CMK (cell line): ENCODE measurements around the gene IL7R.

Source experiments
- DNase-seq: peaks from one replicate; pipeline ENCODE4 v3.0.0-alpha.2; 2010; ENCODE audit warnings: low read depth

Gene IL7R, protein sequence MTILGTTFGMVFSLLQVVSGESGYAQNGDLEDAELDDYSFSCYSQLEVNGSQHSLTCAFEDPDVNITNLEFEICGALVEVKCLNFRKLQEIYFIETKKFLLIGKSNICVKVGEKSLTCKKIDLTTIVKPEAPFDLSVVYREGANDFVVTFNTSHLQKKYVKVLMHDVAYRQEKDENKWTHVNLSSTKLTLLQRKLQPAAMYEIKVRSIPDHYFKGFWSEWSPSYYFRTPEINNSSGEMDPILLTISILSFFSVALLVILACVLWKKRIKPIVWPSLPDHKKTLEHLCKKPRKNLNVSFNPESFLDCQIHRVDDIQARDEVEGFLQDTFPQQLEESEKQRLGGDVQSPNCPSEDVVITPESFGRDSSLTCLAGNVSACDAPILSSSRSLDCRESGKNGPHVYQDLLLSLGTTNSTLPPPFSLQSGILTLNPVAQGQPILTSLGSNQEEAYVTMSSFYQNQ

DNA sequence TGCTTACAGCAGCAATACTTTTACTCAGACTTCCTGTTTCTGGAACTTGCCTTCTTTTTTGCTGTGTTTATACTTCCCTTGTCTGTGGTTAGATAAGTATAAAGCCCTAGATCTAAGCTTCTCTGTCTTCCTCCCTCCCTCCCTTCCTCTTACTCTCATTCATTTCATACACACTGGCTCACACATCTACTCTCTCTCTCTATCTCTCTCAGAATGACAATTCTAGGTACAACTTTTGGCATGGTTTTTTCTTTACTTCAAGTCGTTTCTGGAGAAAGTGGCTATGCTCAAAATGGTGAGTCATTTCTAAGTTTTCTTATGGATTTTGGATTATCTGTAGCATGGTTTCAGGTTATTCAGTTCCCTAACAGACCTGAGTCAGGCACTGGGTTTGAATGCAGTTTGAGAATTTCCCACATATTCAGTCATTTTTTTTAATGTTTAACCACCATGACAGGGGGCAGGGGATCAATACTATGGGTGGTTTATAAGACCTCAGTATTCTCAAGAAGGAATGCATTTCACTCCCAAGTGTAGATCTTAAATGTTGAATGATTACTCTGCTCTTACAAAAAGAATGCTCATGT, at the start of gene IL7R:
Gene IL7R, plus strand, starts transcription at position 127 of the 587 bp plus-strand sequence. Its CDS starts 87 bp downstream, at position 214.
- peak; percentile 36 for DNase-seq

DNA sequence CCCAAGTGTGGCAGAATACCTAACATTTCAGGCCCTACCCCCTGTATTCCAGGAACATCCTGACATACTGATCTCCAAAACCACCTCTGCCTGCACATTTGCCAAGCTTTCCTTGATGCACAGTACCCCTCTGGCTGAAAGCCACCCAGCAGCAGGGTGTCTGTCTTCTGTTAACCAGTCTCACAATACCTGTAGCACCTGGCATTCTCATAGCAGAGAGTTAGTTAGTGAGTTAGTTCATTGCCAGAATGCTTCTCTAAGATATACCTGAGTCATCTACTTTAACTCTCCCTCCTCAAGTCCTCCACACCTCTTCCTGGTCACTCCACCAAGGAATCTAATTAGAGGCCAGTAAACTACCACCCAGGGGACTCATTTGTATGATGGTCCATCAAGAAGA, 46.1 kb upstream of the IL7R start:
- DNase-seq, result no peak

DNA sequence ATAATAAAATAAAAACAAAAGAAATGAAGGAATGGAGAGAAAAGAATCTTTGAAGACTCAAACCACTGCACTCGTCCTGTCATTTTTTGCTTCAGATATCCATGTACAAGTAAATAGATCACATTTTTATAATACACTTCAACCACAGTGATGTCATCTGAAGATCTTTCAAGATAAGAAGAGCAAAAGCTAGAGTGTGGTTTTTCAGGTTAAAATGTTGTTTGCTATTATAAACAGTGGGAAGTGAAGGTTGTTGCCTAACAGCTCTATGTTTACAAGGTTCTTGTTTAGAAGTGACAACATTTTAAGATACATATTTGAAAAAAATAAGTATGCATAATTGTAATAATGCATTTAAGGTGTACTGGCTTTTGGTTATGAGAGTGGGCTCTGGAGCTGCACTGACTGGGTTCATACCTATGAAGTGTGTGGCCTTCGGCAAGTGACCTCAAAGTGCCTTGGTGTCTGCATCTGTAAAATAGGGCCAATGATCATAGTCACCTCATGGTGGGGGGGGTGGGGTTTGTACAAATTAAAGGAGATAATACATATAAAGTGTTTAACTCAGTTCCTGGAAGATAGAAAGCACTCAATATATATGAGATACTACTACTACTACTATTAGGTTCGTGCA, 45.5 kb upstream of the IL7R start:
- DNase-seq, result no peak

DNA sequence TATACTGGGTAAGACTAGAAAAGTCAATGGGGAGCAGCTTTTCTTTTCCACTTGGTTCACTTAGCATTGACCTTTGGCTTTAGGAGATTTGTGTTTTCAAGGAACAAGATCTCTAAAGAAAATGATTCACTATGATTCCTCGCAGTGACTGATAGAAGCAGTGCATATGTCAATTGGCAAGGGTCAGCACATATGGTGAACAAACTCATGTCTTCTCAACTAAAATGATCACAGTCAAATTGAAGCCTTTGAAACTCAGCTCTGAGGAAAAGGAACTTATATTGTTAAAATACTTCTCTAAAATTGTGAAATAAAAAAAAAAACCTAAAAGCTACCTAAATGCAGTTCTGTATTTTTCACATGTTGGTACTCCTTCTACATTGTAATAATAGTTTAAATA, 43.2 kb upstream of the IL7R start:
- no peak for DNase-seq

DNA sequence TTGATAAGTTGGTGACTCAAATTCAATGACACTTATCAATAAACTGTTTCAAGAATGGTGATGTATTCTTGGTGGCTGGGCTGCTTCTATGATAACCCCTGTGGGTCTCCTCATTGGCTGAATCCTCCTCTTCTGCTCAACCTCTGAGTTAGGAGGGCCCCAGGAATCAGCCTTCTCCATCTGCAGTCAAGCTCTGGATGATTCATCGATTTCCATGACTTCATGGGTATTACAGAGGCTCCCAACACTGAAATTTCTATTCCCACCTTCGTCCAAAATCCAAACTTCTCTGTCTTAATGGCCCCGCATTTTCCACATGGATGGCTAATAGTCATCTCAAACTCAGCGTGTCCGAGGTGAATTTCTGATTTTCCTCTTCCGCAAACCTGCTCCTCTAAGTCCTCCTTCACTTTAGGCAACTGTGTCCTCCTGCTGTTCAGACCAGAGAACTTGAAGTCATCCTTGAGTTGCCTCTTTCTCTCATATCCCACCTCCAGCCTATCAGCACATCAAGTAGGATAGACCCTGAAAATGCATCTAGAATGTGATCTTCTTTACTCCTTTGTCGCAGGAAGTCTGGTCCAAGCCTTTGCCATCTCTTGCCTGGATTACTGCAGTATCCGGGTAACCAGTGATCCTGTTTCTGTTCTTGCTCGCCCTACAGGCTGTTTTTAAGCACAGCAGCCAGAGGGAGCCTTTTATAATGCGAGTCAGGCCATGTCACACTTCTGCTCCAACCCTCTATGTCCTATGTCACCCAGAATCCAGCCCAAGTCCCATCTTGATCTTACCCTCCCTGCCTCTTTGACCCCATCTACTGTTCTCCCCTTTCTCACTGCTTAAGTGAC, 41.4 kb upstream of the IL7R start:
- DNase-seq, result no peak

DNA sequence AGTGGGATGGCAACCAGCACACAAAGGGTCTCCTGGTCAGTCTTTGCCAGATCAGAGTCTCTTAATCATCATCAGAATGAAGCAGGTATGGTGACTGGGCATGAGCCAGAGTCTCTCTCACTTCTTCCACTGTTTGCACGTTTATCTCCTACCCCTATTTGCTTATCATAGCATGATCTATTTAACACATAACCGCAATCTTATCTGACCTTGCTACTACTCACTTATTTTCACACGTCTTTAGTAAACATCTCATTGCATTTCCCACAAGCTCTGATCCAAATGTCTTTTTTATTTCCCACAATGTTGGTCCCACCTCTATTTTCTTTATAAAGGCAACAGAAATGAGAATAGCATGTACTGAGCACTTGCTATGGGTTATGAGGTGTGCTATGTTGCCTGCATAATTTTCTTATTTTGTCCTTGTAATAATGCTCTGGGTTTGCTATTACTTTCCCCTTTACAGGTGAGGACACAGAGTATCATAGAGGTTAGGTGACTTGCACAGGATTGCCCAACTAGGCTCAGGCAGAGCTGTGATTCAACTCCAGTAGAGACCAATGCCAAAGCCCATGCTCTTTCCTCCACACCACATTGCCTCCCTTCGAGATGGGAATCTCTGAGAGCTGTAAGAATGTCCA, 39.7 kb upstream of the IL7R start:
- no peak for DNase-seq

DNA sequence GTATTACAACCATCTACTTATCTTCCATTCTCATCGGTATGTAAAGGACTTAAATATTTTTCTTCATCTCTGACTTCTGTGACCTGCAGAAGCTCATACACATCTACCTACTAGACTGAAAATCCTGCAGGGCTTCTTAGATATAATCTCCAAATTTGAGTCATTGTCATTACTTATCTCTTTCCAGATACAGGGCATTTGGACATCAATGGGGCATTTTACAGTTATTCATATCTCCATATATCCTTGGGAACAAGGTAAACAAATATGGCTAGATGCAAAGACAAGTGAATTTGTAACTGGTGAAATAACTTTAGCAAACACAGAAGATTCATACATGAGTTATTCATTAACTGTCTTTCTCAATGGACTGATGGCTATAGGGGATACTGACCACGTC, 37.7 kb upstream of the IL7R start:
- DNase-seq, result no peak

DNA sequence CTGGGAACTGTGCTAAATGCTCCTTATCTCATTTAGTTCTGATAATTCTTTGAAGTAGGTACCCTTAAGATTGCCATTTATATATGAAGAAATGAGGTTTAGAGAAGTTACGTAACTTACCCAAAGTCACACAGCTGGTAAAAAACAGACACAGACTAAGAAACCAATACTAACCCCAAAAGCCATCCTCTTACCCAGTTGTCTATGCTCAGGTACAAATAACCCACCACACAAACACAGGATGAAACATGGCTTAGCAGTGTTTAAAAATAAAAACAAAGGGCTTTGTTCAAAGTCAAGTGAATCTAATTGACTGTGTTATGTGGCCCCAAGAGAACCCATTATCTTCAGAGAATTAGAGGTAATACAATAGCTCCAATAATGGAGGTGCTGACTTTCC, 37.0 kb upstream of the IL7R start:
- no peak for DNase-seq

DNA sequence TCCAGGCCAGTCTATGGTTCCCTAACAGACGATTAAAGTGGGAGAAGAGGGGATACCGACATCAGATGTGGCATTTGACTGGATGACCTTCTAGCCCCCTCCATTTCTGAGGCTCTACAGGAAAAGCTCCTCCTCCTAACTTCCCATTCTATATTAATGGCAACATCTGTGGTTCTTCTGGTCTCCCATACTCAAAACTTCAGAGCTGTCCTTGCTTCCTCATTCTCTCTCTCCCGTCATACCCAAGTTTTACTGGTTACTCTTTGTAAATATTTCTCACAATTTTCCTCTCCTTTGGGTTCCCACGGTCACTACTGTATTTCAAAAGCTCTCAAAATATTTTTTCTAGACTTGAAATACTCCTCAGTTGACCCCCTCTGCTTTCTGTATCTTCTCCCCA, 36.0 kb upstream of the IL7R start:
- no peak for DNase-seq

DNA sequence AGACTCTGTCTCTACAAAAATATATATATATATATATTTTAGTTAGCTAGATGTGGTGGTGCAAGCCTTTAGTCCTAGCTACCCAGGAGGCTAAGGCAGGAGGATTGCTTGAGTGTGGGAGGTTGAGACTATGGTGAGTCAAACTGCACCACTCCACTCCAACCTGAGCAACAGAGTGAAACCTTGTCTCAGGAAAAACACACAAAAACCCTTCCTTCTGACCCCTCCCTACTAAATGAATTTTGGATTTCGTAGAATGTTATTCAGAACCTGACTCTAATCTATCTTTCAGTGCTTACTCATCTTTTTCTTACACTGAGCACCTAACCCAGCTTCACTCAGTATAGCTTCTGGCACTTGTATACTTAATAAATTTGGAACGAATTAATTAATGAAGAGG, 35.2 kb upstream of the IL7R start:
- DNase-seq, result no peak

DNA sequence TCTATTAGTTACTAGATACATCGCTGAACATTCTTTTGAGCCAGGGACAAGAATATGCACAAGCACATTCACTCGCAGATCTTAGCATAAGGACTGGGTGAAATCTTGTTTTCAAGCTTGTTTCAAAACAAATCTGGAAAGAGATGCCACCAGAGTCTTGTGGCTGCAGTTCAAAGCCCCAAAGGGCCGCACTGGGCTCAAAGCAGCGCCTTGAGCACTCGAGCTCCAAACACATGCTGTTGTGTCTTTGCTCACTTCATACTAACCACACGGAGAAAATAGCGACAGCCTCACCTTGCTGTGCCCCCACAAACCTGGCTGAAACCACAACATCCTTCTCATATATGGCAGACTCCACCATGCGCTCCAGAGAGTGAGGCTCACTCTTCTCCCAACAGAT, 34.2 kb upstream of the IL7R start:
- DNase-seq, result no peak

DNA sequence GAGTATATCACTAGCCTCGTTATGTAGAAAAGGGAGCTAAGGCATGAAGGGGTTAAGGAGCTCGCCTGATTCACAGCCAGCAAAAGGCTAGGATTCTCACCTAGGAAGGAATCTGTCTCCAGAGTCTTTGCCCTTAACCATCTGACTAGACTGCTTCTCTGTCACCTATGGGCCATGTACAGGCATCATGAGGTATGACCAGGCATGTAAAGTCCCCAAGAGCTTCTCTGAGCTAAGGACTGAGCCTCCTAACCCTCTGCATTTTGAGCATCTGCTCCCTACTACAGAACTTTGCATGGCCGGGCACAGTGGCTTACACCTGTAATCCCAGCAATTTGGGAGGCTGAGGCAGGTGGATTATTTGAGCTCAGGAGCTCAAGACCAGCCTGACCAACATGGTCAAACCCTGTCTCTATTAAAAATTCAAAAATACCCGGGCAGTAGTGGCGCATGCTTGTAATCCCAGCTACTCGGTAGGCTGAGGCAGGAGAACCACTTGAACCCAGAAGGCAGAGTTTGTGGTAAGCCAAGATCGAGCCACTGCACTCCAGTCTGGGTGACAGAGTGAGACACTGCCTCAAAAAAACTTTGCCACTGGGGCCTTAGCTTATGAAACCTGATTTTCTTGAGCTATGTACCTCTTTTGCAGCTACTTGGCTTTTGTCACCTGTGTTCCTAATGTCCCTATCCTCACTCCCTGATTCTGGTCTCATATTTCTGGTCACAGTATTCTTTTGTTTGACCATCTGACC, 33.2 kb upstream of the IL7R start:
- no peak for DNase-seq

DNA sequence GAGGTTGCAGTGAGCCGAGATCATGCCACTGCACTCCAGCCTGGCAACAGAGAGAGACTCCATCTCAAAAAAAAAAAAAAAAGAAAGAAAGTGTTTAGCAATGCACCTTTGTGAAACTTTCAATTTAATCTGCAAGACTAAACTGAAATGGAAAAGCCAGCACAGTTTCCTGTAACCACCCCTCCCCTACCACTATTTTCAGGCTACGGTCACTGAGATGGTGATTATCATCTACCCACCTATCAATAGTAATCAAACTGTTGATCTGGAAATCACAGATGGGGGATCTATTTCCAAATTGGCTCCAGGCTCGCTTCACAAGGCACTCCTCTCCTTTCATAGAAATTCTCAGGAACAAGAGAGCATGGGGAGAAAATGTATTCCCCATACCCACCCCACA, 30.6 kb upstream of the IL7R start:
- no peak for DNase-seq

DNA sequence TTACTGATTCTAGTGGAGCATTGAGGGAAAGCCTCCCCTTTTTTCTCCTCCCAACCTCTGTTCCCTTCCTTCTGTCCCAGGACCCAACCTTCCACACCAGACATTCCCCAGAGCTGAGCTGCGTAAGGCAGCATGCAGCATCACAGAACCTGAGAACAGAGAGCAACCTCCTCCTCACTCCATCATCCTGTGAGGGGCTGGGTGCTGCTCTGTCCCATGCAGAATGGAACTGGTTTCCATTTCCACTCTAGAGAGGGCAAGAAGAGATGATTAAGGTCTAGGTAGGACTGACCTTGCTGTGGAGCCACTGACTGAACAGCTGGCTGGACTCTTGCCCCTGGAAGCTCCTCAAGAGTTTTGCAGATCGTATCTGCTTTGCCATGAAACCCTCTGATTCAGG, 30.1 kb upstream of the IL7R start:
- DNase-seq, result no peak

DNA sequence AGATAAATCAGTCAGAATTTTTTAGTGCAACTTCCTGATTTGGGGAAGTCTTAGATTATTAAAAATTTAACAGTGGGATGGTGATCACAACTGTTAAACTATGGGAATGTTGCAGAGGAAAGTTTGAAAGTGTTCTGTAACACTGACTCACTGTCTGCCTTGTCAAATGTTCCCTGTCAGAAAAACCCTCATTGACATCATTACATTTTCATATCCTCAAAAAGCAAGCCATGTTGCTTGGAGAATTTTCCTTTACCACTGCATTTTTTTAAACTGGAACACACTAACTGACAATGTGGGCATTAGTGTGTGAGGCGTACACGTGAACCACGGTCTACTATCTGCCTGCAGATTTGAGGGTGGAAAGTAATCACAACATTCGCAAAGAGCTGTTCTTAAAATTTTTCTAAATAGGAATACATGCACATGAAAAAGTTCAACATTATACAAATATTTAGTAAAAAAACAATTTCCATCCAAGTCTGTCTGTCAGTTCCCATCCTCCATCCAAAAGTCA, 28.6 kb upstream of the IL7R start:
- no peak for DNase-seq

DNA sequence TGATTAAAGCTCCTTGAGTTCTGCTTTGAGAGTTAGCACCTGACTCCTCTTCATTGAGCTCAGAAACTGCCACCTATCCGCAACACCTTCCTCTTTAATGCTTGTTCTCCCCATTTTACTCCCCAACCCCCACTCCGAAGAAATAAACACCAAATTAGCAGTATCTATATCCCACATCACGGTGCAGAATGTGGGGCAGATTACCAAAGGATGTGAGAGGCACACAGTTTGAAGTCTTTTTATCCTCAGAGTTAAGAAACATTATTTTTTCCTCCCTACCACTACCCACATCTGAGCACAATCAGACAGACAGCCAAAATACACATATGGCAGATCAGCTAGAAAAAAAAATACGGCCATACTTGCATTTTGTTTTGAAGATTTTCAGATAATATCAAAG, 26.1 kb upstream of the IL7R start:
- DNase-seq, result no peak

DNA sequence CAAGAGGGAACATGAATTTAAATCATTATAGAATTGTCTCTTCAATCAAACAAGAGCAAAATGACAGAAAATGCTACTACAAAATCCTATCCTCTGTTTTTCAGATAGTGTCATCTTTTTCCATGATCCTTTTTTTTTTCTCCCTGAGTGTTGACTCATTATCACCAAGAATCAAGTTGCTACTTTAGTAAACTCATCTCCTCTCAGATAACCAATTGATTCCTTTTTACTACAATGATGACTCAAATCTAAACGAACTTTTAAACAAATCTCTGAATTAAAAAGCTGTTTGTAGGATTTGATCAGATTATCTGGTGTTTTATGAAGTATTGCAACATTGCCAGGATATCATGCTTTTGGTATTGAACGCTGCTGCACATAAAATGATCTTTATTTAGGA, 23.9 kb upstream of the IL7R start:
- DNase-seq, result no peak

DNA sequence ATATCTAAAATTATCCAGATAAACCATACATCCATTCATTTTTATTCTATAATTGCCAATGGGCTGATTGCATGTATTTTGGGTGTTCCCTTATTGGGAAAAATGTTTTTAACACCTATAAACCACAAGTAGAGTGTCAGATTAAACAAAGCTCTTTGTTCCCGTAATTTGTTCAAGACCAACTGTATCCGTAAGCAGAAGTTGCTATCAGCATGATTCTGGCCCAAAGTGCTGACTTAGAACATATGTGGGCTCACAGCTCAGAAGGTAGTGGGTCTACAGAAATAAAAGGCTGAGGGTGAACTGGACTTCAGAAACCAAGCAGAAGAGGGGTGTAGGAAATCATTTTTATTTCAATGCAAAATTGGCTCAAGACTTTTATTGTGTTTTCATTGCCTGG, 23.5 kb upstream of the IL7R start:
- DNase-seq, result no peak

DNA sequence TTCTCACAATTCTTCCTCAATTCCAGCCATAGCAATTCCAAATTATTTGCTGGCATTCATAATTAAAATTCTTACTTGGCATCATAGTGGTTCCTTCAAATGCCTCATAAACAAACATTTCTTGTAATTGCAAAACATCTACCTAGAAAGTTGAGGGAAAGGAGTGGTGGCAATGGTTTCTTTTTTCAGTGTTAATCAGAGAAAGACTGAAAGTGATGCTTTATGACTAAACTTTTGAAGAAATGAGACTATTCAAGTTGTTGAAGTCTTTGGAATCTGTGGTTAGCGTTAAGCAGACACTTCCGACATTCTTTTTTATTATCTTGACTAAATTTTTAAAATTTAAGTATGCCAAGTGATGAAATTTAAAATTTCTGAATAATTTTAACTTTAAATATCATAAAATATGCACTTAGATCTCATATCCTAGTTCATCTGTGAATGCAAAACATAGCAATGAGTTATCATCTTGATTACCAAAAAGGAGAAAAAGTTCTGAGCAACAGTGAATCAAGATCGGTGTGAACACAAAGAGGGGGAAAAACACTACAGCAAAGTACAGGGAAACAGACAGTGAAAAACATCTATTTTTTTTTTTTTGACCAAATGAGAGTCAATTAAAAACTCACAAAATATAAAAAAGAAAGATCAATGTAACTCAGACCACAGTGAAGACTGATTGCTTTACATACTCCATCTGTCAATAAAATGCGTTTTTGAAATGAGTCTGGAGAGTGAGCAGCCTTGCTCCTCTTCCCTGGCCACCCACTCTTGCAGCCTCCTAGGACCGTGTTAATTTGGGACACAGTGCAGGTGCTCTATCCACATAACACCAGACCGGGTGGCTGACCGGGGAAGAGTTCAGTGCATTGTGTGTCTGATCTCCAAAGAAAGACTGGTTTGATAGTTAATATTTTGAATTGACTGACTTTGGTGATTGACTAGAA, 20.6 kb upstream of the IL7R start:
- no peak for DNase-seq
